Fibroblast of the aortic adventitia (primary cell): ENCODE results near the gene SIGLEC6. TPM values are rescaled to one million over a fixed set of nuclear protein-coding genes. Genes with fewer than 3 reads are reported as not detected.
"Not testable (repeated sequence)": the region's sequence is repeated elsewhere in the genome, so short reads cannot be mapped to it uniquely, and the experiment has no call there.

Source experiments
- DNase-seq: peaks from one replicate; pipeline ENCODE4 v3.0.0-alpha.2; 2010; ENCODE audit warnings: low read depth
- H3K4me3 ChIP-seq: 2 replicates; pipeline ENCODE4 v1.5.1; 2011; ENCODE audit warnings: low read depth, mild to moderate bottlenecking, control low read depth, low read length, moderate library complexity
- CTCF ChIP-seq: IDR thresholded peaks from 2 replicates; pipeline ENCODE4 v1.5.1; 2011; ENCODE audit warnings: mild to moderate bottlenecking, low read length, control low read depth, inconsistent platforms; ENCODE audit not compliant: insufficient read depth
- total RNA-seq: library from RNA; depleted of rRNA; stranded (reverse); fragments of >200 nt; gene quantifications from 2 replicates; pipeline ENCODE4 v1.2.3, GENCODE V29; 2012; ENCODE audit warnings: low replicate concordance

Gene SIGLEC6
- total RNA-seq, 1 donor = not detected

GRCh38 chr19:51505904-51506303 lies 25.6 kb downstream of the SIGLEC6 start:
- no peak overlapping the region for H3K4me3 ChIP-seq
- no peak for DNase-seq
- TF ChIP-seq CTCF = no peak

- H3K4me3 ChIP-seq = no peak overlapping the region
- no peak for DNase-seq
- no peak for TF ChIP-seq CTCF
Observed at GRCh38 chr19:51503896-51504295, 27.6 kb downstream of the SIGLEC6 start.

- DNase-seq = no peak
- TF ChIP-seq CTCF = no peak
- H3K4me3 ChIP-seq = no peak overlapping the region
Observed at GRCh38 chr19:51503286-51503817, 28.1 kb downstream of the SIGLEC6 start.

- no peak for TF ChIP-seq CTCF
- DNase-seq = no peak
- H3K4me3 ChIP-seq = no peak within 1 kb of the TSS
Observed at GRCh38 chr19:51501594-51502263, 29.7 kb downstream of the SIGLEC6 start, which contains the start of gene SIGLEC12. Gene SIGLEC12, minus strand, starts transcription at chr19:51501800. Its CDS starts 67 bp downstream, at chr19:51501733.

GRCh38 chr19:51500931-51501330 lies 30.5 kb downstream of the SIGLEC6 start:
- not testable (repeated sequence) for DNase-seq, H3K4me3 ChIP-seq

- TF ChIP-seq CTCF = no peak
- DNase-seq = no peak
- no peak overlapping the region for H3K4me3 ChIP-seq
Observed at GRCh38 chr19:51497666-51498065, 33.8 kb downstream of the SIGLEC6 start.

GRCh38 chr19:51493776-51494175 lies 37.7 kb downstream of the SIGLEC6 start:
- H3K4me3 ChIP-seq = no peak overlapping the region
- DNase-seq = no peak
- TF ChIP-seq CTCF = no peak
